GM18502 (cell line): ENCODE data around the gene METTL25.

Source experiments
- ATAC-seq: cut with Tn5 transposase; IDR thresholded peaks from one replicate; pipeline ENCODE4 v1.9.1; 2021; ENCODE audit warnings: mild to moderate bottlenecking; ENCODE audit not compliant: unreplicated experiment, poor library complexity

METTL25 gene

GRCh38 chr12:82522285-82522684 is 164.0 kb downstream of the METTL25 start:
- no peak for ATAC-seq

- ATAC-seq: no peak
Observed at GRCh38 chr12:82522762-82523161, 164.4 kb downstream of the METTL25 start.

GRCh38 chr12:82523996-82524395 is 165.7 kb downstream of the METTL25 start:
- no peak for ATAC-seq

GRCh38 chr12:82524641-82525040 is 166.3 kb downstream of the METTL25 start:
- no peak for ATAC-seq

GRCh38 chr12:82525616-82526015 is 167.3 kb downstream of the METTL25 start:
- ATAC-seq: no peak

DNA sequence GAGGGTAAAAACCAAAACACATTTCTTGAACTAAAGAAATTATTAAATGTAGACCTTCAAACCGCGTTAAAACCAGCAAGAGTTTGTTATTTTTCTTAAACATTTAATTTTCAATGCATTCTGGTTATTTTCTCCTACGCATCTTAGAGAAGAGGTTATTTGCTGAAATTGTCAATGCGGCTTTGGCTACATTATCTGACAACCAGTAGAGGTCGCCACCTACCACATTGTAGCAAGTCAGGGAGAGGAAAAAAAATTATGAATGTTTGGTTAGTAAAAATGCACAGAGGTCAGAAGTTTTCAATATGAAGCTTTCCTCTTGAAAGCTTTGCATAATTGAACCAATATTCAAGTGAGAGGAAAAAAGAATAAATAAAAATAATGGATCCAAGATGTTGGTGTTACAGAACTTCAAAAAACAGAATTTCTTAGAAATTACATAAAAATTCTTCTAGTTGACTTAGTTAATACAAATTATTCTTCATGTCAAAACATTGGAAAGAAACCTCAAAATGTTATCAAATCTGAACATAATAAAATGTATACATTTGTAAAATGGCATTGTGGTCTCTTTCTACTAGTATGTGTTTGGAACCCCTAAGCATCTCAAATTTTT is 168.9 kb downstream of the METTL25 start:
- peak; percentile 74 for ATAC-seq
